HepG2 (cell line): ENCODE data around the gene INTS7. TPM values are rescaled to one million over a fixed set of nuclear protein-coding genes. Genes with fewer than 3 reads are reported as not detected.

Experiments used
- ATAC-seq: fragments of 200-7000 bp; cut with Tn5 transposase; 3 replicates; pipeline ENCODE4 v1.9.1; 2020; ENCODE audit warnings: mild to moderate bottlenecking, moderate library complexity
- BruUV-seq: library from RNA; stranded (reverse); fragments of 400-500 nt; replicated peaks from 2 replicates; lab custom pipeline; 2021; lab: Mats Ljungman, UMichigan
- CTCF ChIA-PET: fragments of 300-600 bp; formaldehyde crosslinking; extraction: SDS; loops from one replicate; lab custom pipeline; 2021; ENCODE audit warnings: low total read pairs, inconsistent platforms, low intra/inter-chr PET ratio; lab: Yijun Ruan, JAX
- POLR2A ChIA-PET: fragments of 350-600 bp; sonication (Branson Sonifier 250); formaldehyde crosslinking; loops from one replicate; lab custom pipeline; 2020; ENCODE audit warnings: antibody characterized with exemption, inconsistent platforms; lab: Yijun Ruan, JAX
- DNase-seq: peaks from one replicate; pipeline ENCODE4 v3.0.0-alpha.2; 2015; ENCODE audit warnings: low spot score
- FAIRE-seq: peaks from 3 replicates; lab custom pipeline; 2011; peaks lifted over from hg19 to GRCh38; lab: Jason Lieb, UNC
- H2AFZ ChIP-seq: one replicate; pipeline ENCODE4 v1.6.1; 2011; ENCODE audit warnings: low read length, inconsistent platforms
- H3K27ac ChIP-seq: fragments of 300-600 bp; 3 replicates; pipeline ENCODE4 v1.8.0; 2011; ENCODE audit warnings: mixed run types, mild to moderate bottlenecking, mixed read lengths, low read length, inconsistent platforms; ENCODE audit not compliant: insufficient read depth; ENCODE audit errors: extremely low read length
- H3K27me3 ChIP-seq, 2 experiments: fragments of 200-600 bp in 1 of 2; 2 replicates in 1 of 2; 3 replicates in 1 of 2; pipeline versions ENCODE4 v1.6.0 to v1.8.0; 2011; ENCODE audit warnings: low read length in 2 of 2, mild to moderate bottlenecking in 2 of 2, moderate library complexity in 2 of 2, inconsistent platforms in 1 of 2; ENCODE audit not compliant: insufficient read depth in 2 of 2, control insufficient read depth in 1 of 2
- H3K36me3 ChIP-seq, 2 experiments: fragments of 200-600 bp in 1 of 2; replicated peaks in 1 of 2; 2 replicates in 1 of 2; 3 replicates in 1 of 2; pipeline versions ENCODE4 v1.5.1 to v1.8.0; 2011; ENCODE audit warnings: low read length in 2 of 2, inconsistent platforms in 1 of 2; ENCODE audit not compliant: insufficient read depth in 2 of 2, control insufficient read depth in 1 of 2
- H3K4me1 ChIP-seq: 2 replicates; pipeline ENCODE4 v1.5.1; 2012; ENCODE audit warnings: low read length, inconsistent platforms; ENCODE audit not compliant: insufficient read depth
- H3K4me2 ChIP-seq: 2 replicates; pipeline ENCODE4 v1.6.0; 2011; ENCODE audit warnings: low read depth, low read length, inconsistent platforms
- H3K4me3 ChIP-seq, 3 experiments: fragments of 200-600 bp in 1 of 3; sonication (generic), shearing (Covaris generic) in 1 of 3; replicated peaks in 1 of 3; 2 replicates each; pipeline ENCODE4 v1.5.1; 2011 to 2016; ENCODE audit warnings: low read length in 3 of 3, inconsistent platforms in 2 of 3, low read depth in 2 of 3, mild to moderate bottlenecking in 2 of 3, control low read depth in 1 of 3, mixed read lengths in 1 of 3; ENCODE audit not compliant: insufficient read depth in 1 of 3
- H3K79me2 ChIP-seq: one replicate; pipeline ENCODE4 v1.6.1; 2011; ENCODE audit warnings: low read length, inconsistent platforms; ENCODE audit not compliant: insufficient read depth
- H3K9ac ChIP-seq: 2 replicates; pipeline ENCODE4 v1.6.0; 2011; ENCODE audit warnings: mild to moderate bottlenecking, low read depth, low read length, inconsistent platforms; ENCODE audit not compliant: insufficient read depth
- H3K9me3 ChIP-seq: 2 replicates; pipeline ENCODE4 v1.5.1; 2012; ENCODE audit warnings: mild to moderate bottlenecking, low read length
- H4K20me1 ChIP-seq: 2 replicates; pipeline ENCODE4 v1.6.0; 2011; ENCODE audit warnings: inconsistent platforms, mild to moderate bottlenecking, low read length, moderate library complexity; ENCODE audit not compliant: insufficient read depth
- ARNT ChIP-seq: fragments of 450-650 bp; IDR thresholded peaks from 2 replicates; pipeline ENCODE4 v1.6.1; 2017
- CEBPG ChIP-seq: IDR thresholded peaks from 2 replicates; pipeline ENCODE4 v1.6.1; 2016
- DNMT1 ChIP-seq: sonication (generic); formaldehyde crosslinking; IDR thresholded peaks from 2 replicates; pipeline ENCODE4 v1.5.1; 2020; ENCODE audit warnings: mild to moderate bottlenecking, missing genetic modification reagents
- GFI1 ChIP-seq: sonication (generic); formaldehyde crosslinking; IDR thresholded peaks from 2 replicates; pipeline ENCODE4 v1.5.0; 2020; ENCODE audit warnings: missing genetic modification reagents, mild to moderate bottlenecking, borderline replicate concordance
- JUN ChIP-seq: sonication (generic); formaldehyde crosslinking; IDR thresholded peaks from 2 replicates; pipeline ENCODE4 v1.4.0; 2020; ENCODE audit warnings: mild to moderate bottlenecking, missing genetic modification reagents
- MBD4 ChIP-seq: IDR thresholded peaks from 2 replicates; pipeline ENCODE4 v1.6.1; 2012; ENCODE audit warnings: low read length, inconsistent platforms, borderline replicate concordance
- MIER3 ChIP-seq: IDR thresholded peaks from 2 replicates; pipeline ENCODE4 v1.6.1; 2016; ENCODE audit warnings: missing compliant biosample characterization, borderline replicate concordance
- MXI1 ChIP-seq: IDR thresholded peaks from 3 replicates; pipeline ENCODE4 v1.6.1; 2012; ENCODE audit warnings: low read depth, low read length, inconsistent platforms, borderline replicate concordance
- NAIF1 ChIP-seq: sonication (generic); formaldehyde crosslinking; IDR thresholded peaks from 2 replicates; pipeline ENCODE4 v1.5.0; 2020; ENCODE audit warnings: mild to moderate bottlenecking, missing genetic modification reagents, borderline replicate concordance
- RAD21 ChIP-seq: fragments of 450-650 bp; formaldehyde crosslinking; IDR thresholded peaks from 2 replicates; pipeline ENCODE4 v1.5.0; 2020; ENCODE audit warnings: mild to moderate bottlenecking
- RFX3 ChIP-seq: IDR thresholded peaks from 2 replicates; pipeline ENCODE4 v1.6.1; 2016; ENCODE audit warnings: missing biosample characterization, missing genetic modification reagents
- SRSF1 ChIP-seq: fragments of 200-400 bp; formaldehyde crosslinking; optimal IDR thresholded peaks from 2 replicates; pipeline ENCODE3; 2017; ENCODE audit warnings: mild to moderate bottlenecking, low read depth, low read length, moderate library complexity
- ZFX ChIP-seq: sonication (generic); formaldehyde crosslinking; IDR thresholded peaks from 2 replicates; pipeline ENCODE4 v1.4.0; 2020; ENCODE audit warnings: mild to moderate bottlenecking, low read depth, missing genetic modification reagents, moderate library complexity
- ZNF235 ChIP-seq: sonication (generic); formaldehyde crosslinking; IDR thresholded peaks from 2 replicates; pipeline ENCODE4 v1.8.1; 2023; ENCODE audit warnings: mild to moderate bottlenecking, missing genetic modification reagents, borderline replicate concordance
- ZNF263 ChIP-seq: sonication (generic); formaldehyde crosslinking; IDR thresholded peaks from 2 replicates; pipeline ENCODE4 v1.4.0; 2020; ENCODE audit warnings: missing genetic modification reagents
- ZNF496 ChIP-seq: sonication (generic); formaldehyde crosslinking; IDR thresholded peaks from 2 replicates; pipeline ENCODE4 v1.8.1; 2023; ENCODE audit warnings: mild to moderate bottlenecking, moderate library complexity, missing genetic modification reagents; ENCODE audit not compliant: insufficient replicate concordance
- ZNF530 ChIP-seq: sonication (generic); formaldehyde crosslinking; IDR thresholded peaks from 2 replicates; pipeline ENCODE4 v1.5.0; 2020; ENCODE audit warnings: low read depth, mild to moderate bottlenecking, missing genetic modification reagents
- ZNF761 ChIP-seq: sonication (generic); formaldehyde crosslinking; conservative IDR thresholded peaks from 2 replicates; pipeline ENCODE4 v1.4.0; 2020; ENCODE audit warnings: mild to moderate bottlenecking, missing genetic modification reagents
- WGBS: methylation state at CpG from one replicate; pipeline ENCODE4 v1.1.6; 2017; ENCODE audit warnings: low lambda C conversion rate; 5-methylcytosine and 5-hydroxymethylcytosine counted together
- in situ Hi-C: cut with HindIII; loops from 2 replicates; pipeline ENCODE4 v1.10.0; 2017; ENCODE audit warnings: low pct_unique_long_range_greater_than_20kb; ENCODE audit not compliant: extremely low pct_ligation_motif_present
- intact Hi-C: fragments of 100-400 bp; cut with micrococcal nuclease; formaldehyde crosslinking; loops from one replicate; pipeline ENCODE4 v1.10.0; 2022; ENCODE audit not compliant: unreplicated experiment
- polyA plus RNA-seq, 8 experiments: library from polyadenylated mRNA; depleted of rRNA in 3 of 8; stranded (reverse) in 7 of 8; unstranded in 1 of 8; fragments of >200 nt; fragmentation: Illumina TruSeq in 4 of 8; extraction: Trizol in 4 of 8; gene quantifications; 2 replicates each; pipeline versions ENCODE4 v1.2.1 to v1.2.3, GENCODE V29; 2011 to 2016; ENCODE audit warnings: low read depth in 4 of 8, missing spikeins in 1 of 8, mixed read lengths in 1 of 8; ENCODE audit not compliant: insufficient read depth in 1 of 8
- total RNA-seq, 5 experiments: library from RNA; depleted of rRNA; stranded (reverse); fragments of >200 nt; fragmentation: Illumina TruSeq; extraction: Trizol; gene quantifications; 2 replicates each; pipeline ENCODE4 v1.2.3, GENCODE V29; 2016; ENCODE audit warnings: low read depth in 1 of 5
- TF ChIP-seq, protein P1 (sequence below): sonication (generic); formaldehyde crosslinking; IDR thresholded peaks from 2 replicates; pipeline ENCODE4 v1.4.0; 2020; ENCODE audit warnings: mild to moderate bottlenecking, missing genetic modification reagents
- TF ChIP-seq, protein P2 (sequence below): sonication (generic); formaldehyde crosslinking; IDR thresholded peaks from 2 replicates; pipeline ENCODE4 v1.5.0; 2020; ENCODE audit warnings: mild to moderate bottlenecking, missing genetic modification reagents
- TF ChIP-seq, protein P3 (sequence below): sonication (generic); formaldehyde crosslinking; IDR thresholded peaks from 2 replicates; pipeline ENCODE4 v1.5.0; 2020; ENCODE audit warnings: missing genetic modification reagents
- TF ChIP-seq, protein P4 (sequence below): sonication (generic); formaldehyde crosslinking; IDR thresholded peaks from 2 replicates; pipeline ENCODE4 v1.4.0; 2020; ENCODE audit warnings: mild to moderate bottlenecking, missing genetic modification reagents

The INTS7 gene
- total and polyA plus RNA-seq, 2 of the 13 experiments (the other 11 are each of a cell fraction or from before 2014, with no cell fraction given), result 18.3 to 22.4 TPM

DNA sequence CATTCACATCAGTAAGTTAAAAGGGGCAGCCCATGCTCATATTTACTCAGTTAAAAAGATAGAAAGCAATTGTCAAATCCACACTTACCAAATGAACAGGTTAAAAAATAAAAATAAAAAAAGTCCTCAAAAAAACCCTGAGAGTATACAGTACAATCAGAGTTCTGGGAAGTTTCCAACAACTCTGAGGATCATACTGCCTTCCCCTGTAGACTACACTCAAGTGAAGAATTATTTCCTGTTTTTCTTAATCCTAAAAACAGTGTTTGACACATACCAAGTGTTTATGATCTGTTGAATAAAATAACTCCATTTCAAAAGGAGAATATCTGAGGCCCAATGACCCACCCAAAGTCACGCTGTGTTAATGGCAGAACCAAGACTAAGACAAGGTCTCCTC is 61.8 kb downstream of the INTS7 start (continued):
- TF ChIP-seq, protein P1, sequence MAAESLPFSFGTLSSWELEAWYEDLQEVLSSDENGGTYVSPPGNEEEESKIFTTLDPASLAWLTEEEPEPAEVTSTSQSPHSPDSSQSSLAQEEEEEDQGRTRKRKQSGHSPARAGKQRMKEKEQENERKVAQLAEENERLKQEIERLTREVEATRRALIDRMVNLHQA (CRISPR knock-in tag), result no peak
- no peak for TF ChIP-seq ZNF263 (CRISPR knock-in tag)
- TF ChIP-seq, protein P2, sequence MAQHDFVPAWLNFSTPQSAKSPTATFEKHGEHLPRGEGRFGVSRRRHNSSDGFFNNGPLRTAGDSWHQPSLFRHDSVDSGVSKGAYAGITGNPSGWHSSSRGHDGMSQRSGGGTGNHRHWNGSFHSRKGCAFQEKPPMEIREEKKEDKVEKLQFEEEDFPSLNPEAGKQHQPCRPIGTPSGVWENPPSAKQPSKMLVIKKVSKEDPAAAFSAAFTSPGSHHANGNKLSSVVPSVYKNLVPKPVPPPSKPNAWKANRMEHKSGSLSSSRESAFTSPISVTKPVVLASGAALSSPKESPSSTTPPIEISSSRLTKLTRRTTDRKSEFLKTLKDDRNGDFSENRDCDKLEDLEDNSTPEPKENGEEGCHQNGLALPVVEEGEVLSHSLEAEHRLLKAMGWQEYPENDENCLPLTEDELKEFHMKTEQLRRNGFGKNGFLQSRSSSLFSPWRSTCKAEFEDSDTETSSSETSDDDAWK, result no peak
- no peak for TF ChIP-seq MBD4
- TF ChIP-seq SRSF1, result no peak
- TF ChIP-seq JUN, result no peak
- no peak for TF ChIP-seq CEBPG (CRISPR knock-in tag)
- TF ChIP-seq MIER3, result no peak
- no peak for TF ChIP-seq NAIF1 (CRISPR knock-in tag)
- TF ChIP-seq ZNF235 (CRISPR knock-in tag), result no peak
- no peak for TF ChIP-seq ZFX (CRISPR knock-in tag)

DNA sequence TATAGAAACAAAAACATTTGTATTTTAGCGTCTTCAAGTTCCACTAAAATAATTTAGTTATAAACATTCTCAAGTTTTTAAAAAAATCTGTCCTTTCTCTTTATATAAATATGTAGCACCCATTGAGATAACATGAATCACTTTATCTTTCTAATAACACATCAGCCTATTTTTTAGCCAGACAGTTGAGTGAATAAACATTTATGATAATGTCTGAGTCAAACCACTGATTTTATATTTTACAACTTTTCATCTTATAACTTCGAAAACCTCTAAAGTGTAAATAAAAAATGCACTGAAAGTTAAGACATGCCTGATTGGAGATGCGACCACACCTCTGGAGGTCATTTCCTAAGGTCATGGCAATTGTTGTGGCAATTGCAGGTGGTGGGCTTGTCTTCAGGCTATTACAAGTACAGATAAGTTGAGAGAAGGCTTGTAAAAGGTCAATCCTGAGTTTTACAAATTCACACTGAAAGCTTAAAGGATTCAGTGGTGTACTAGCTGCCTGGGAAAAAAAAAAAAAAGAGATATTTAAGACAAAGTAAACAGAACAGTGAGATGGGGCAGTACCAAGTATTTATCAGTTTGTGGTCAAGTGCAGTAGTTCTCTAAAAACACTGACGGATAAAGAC is 67.0 kb downstream of the INTS7 start:
- FAIRE-seq (no peak), ATAC-seq (no peak), DNase-seq (no peak)
- ChIA-PET CTCF (no interaction called here), POLR2A (no interaction called here)
- Histone ChIP-seq H3K4me3 (no peak overlapping the region), H3K79me2 (no peaks in the 10 kb centered on the region), H3K9ac (no peak overlapping the region), H3K9me3 (no peaks in the 10 kb centered on the region), H3K27me3 (no peaks in the 10 kb centered on the region; a peak in 1 of 5 replicates), H3K4me1 (no peaks in the 10 kb centered on the region), H3K27ac (no peak overlapping the region), H3K36me3 (peaks cover 3 to 26% of the 10 kb centered on the region in 2 experiments), H4K20me1 (no peaks in the 10 kb centered on the region), H2AFZ (no peak overlapping the region), H3K4me2 (no peak overlapping the region)
- BruUV-seq, result no TSS peak
- WGBS, result 95% methylated on average over 4 of the region's 4 CpGs
- intact Hi-C loops (no loop called here), in situ Hi-C loops (no loop called here)
- TF ChIP-seq, protein P3, sequence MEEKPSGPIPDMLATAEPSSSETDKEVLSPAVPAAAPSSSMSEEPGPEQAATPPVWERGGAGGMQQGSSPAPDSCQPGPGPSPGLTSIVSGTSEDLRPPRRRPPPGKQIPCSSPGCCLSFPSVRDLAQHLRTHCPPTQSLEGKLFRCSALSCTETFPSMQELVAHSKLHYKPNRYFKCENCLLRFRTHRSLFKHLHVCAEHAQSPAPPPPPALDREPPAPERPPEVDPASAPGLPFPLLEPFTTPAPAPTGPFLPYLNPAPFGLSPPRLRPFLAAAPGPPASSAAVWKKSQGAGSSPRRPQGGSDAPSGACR, result no peak
- TF ChIP-seq ZNF530 (CRISPR knock-in tag), result no peak
- no peak for TF ChIP-seq RFX3 (CRISPR knock-in tag)
- no peak for TF ChIP-seq ARNT
- no peak for TF ChIP-seq RAD21
- TF ChIP-seq ZNF761 (CRISPR knock-in tag), result no peak
- TF ChIP-seq, protein P4, sequence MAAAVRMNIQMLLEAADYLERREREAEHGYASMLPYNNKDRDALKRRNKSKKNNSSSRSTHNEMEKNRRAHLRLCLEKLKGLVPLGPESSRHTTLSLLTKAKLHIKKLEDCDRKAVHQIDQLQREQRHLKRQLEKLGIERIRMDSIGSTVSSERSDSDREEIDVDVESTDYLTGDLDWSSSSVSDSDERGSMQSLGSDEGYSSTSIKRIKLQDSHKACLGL (CRISPR knock-in tag), result no peak
- TF ChIP-seq ZNF496, result no peak
- no peak for TF ChIP-seq GFI1 (CRISPR knock-in tag)
- TF ChIP-seq MXI1, result no peak
- no peak for TF ChIP-seq DNMT1
